Activated T-cell treated with anti-CD3 and anti-CD28 coated beads for 1 hour (primary cell): ENCODE data around the gene INA.
"Not testable (repeated sequence)": the region's sequence is repeated elsewhere in the genome, so short reads cannot be mapped to it uniquely, and the experiment has no call there.

Source experiments
- DNase-seq: peaks from one replicate; pipeline ENCODE4 v3.0.0-alpha.2; 2020; ENCODE audit warnings: low read depth

The INA gene

GRCh38 chr10:103276896-103277712 is at the start of gene INA:
Gene INA (plus strand): TSS chr10:103277138. CDS start chr10:103277212, 74 bp downstream.
- DNase-seq = no peak

- DNase-seq = no peak
Measured at GRCh38 chr10:103227416-103227815, 49.5 kb upstream of the INA start.

GRCh38 chr10:103231047-103231551 is 45.8 kb upstream of the INA start:
- no peak for DNase-seq

GRCh38 chr10:103232131-103232673 is 44.7 kb upstream of the INA start:
- no peak for DNase-seq

- DNase-seq = no peak
Measured at GRCh38 chr10:103232772-103233488, 44.0 kb upstream of the INA start.

- no peak for DNase-seq
Measured at GRCh38 chr10:103235775-103236174, 41.2 kb upstream of the INA start.

- DNase-seq = no peak
Measured at GRCh38 chr10:103238506-103239252, 38.3 kb upstream of the INA start.

- no peak for DNase-seq
Measured at GRCh38 chr10:103241262-103242011, 35.5 kb upstream of the INA start.

GRCh38 chr10:103244666-103245271 is 32.2 kb upstream of the INA start:
- DNase-seq = peak; percentile 46

- DNase-seq = not testable (repeated sequence)
Measured at GRCh38 chr10:103245587-103245986, 31.4 kb upstream of the INA start, which contains the start of gene RPEL1. Gene RPEL1 (plus strand): TSS chr10:103245887. CDS start chr10:103245997, 110 bp downstream.

- DNase-seq = no peak
Measured at GRCh38 chr10:103246324-103246723, 30.6 kb upstream of the INA start.

GRCh38 chr10:103254113-103254512 is 22.8 kb upstream of the INA start:
- no peak for DNase-seq

- DNase-seq = no peak
Measured at GRCh38 chr10:103254538-103255325, 22.2 kb upstream of the INA start.

GRCh38 chr10:103256613-103257012 is 20.3 kb upstream of the INA start:
- no peak for DNase-seq

GRCh38 chr10:103257812-103258211 is 19.1 kb upstream of the INA start:
- no peak for DNase-seq

GRCh38 chr10:103258928-103259327 is 18.0 kb upstream of the INA start:
- DNase-seq = not testable (repeated sequence)

- no peak for DNase-seq
Measured at GRCh38 chr10:103259989-103260388, 16.9 kb upstream of the INA start.

GRCh38 chr10:103262229-103262628 is 14.7 kb upstream of the INA start:
- DNase-seq = no peak

- peak; percentile 14 for DNase-seq
Measured at GRCh38 chr10:103265717-103266329, 11.1 kb upstream of the INA start.

- DNase-seq = no peak
Measured at GRCh38 chr10:103273041-103273441, 3.9 kb upstream of the INA start.
